Measurements from ENCODE around the gene RPS15.

- no peak for TF ChIP-seq CTCF (IDR thresholded peaks at IDR 0.05)
- TF ChIP-seq POLR2A (IDR thresholded peaks at IDR 0.05): no peak
Observed at GRCh38 chr19:1422360-1422759, 15.8 kb upstream of the RPS15 start.

All from right lobe of liver (tissue), 4 donors.